ENCODE measurements around the gene GABRA5.

Gene GABRA5

GRCh38 chr15:26899658-26900057 is 32.8 kb downstream of the GABRA5 start:
- no peaks in the 10 kb centered on the region for H3K27me3 ChIP-seq (ENCODE audit: low read depth)
- in situ Hi-C loops (cut with MboI; ENCODE audit: low sequenced_read_pairs): loop anchor here (25.0 kb wide), 1 partner anchor 463 kb away; no protein-coding TSS in a partner anchor
- H3K4me3 ChIP-seq: no peak overlapping the region
- no peak for DNase-seq (ENCODE audit: low spot score in 2 of 2)
- no peaks in the 10 kb centered on the region for H3K4me1 ChIP-seq
- no peaks in the 10 kb centered on the region for H3K36me3 ChIP-seq (replicated peaks)
- H3K9me3 ChIP-seq: no peaks in the 10 kb centered on the region; the same call in 1 of the 2 replicates

GRCh38 chr15:26901041-26901440 is 34.2 kb downstream of the GABRA5 start:
- H3K4me3 ChIP-seq: no peak overlapping the region
- in situ Hi-C loops (cut with MboI; ENCODE audit: low sequenced_read_pairs): no loop called here
- H3K4me1 ChIP-seq: no peaks in the 10 kb centered on the region
- H3K27me3 ChIP-seq (ENCODE audit: low read depth): no peaks in the 10 kb centered on the region
- no peaks in the 10 kb centered on the region for H3K36me3 ChIP-seq (replicated peaks)
- no peaks in the 10 kb centered on the region; the same call in 1 of the 2 replicates for H3K9me3 ChIP-seq
- DNase-seq (ENCODE audit: low spot score in 2 of 2): no peak

- no peaks in the 10 kb centered on the region for H3K36me3 ChIP-seq (replicated peaks)
- H3K27me3 ChIP-seq (ENCODE audit: low read depth): no peaks in the 10 kb centered on the region
- in situ Hi-C loops (cut with MboI; ENCODE audit: low sequenced_read_pairs): no loop called here
- H3K4me3 ChIP-seq: no peak overlapping the region
- H3K9me3 ChIP-seq: no peaks in the 10 kb centered on the region
- DNase-seq (ENCODE audit: low spot score in 2 of 2): no peak
- H3K4me1 ChIP-seq: no peaks in the 10 kb centered on the region
Observed at GRCh38 chr15:26910715-26911114, 43.9 kb downstream of the GABRA5 start.

- no peak for DNase-seq (ENCODE audit: low spot score in 2 of 2)
- no peaks in the 10 kb centered on the region for H3K4me1 ChIP-seq
- no peaks in the 10 kb centered on the region for H3K27me3 ChIP-seq (ENCODE audit: low read depth)
- no peaks in the 10 kb centered on the region for H3K36me3 ChIP-seq (replicated peaks)
- in situ Hi-C loops (cut with MboI; ENCODE audit: low sequenced_read_pairs): no loop called here
- no peak overlapping the region for H3K4me3 ChIP-seq
- H3K9me3 ChIP-seq: no peaks in the 10 kb centered on the region
Observed at GRCh38 chr15:26921433-26921832, 54.6 kb downstream of the GABRA5 start.

GRCh38 chr15:26926081-26926480 is 59.2 kb downstream of the GABRA5 start:
- Histone ChIP-seq H3K27me3 (ENCODE audit: low read depth) (no peaks in the 10 kb centered on the region), H3K9me3 (no peaks in the 10 kb centered on the region), H3K36me3 (replicated peaks) (no peaks in the 10 kb centered on the region), H3K4me3 (no peak overlapping the region), H3K4me1 (no peaks in the 10 kb centered on the region)
- in situ Hi-C loops (cut with MboI; ENCODE audit: low sequenced_read_pairs): no loop called here
- no peak for DNase-seq (ENCODE audit: low spot score in 2 of 2)

GRCh38 chr15:26928051-26928450 is 61.2 kb downstream of the GABRA5 start:
- Histone ChIP-seq H3K27me3 (ENCODE audit: low read depth) (no peaks in the 10 kb centered on the region), H3K36me3 (replicated peaks) (no peaks in the 10 kb centered on the region), H3K4me3 (no peak overlapping the region), H3K9me3 (no peaks in the 10 kb centered on the region), H3K4me1 (no peaks in the 10 kb centered on the region)
- in situ Hi-C loops (cut with MboI; ENCODE audit: low sequenced_read_pairs): no loop called here
- no peak for DNase-seq (ENCODE audit: low spot score in 2 of 2)

GRCh38 chr15:26929588-26929987 is 62.7 kb downstream of the GABRA5 start:
- H3K9me3 ChIP-seq: no peaks in the 10 kb centered on the region
- no peak for DNase-seq (ENCODE audit: low spot score in 2 of 2)
- in situ Hi-C loops (cut with MboI; ENCODE audit: low sequenced_read_pairs): no loop called here

GRCh38 chr15:26934848-26935247 is 68.0 kb downstream of the GABRA5 start:
- Histone ChIP-seq H3K4me3 (no peak overlapping the region), H3K9me3 (no peaks in the 10 kb centered on the region), H3K36me3 (replicated peaks) (no peaks in the 10 kb centered on the region), H3K27me3 (ENCODE audit: low read depth) (no peaks in the 10 kb centered on the region), H3K4me1 (no peaks in the 10 kb centered on the region)
- no peak for DNase-seq (ENCODE audit: low spot score in 2 of 2)
- in situ Hi-C loops (cut with MboI; ENCODE audit: low sequenced_read_pairs): no loop called here

More at GRCh38 chr15:26929588-26929987, 62.7 kb downstream of the GABRA5 start:
- Histone ChIP-seq H3K36me3 (replicated peaks) (no peaks in the 10 kb centered on the region), H3K4me1 (no peaks in the 10 kb centered on the region), H3K4me3 (no peak overlapping the region), H3K27me3 (ENCODE audit: low read depth) (no peaks in the 10 kb centered on the region)

GRCh38 chr15:26935322-26935721 is 68.5 kb downstream of the GABRA5 start:
- Histone ChIP-seq H3K4me1 (no peaks in the 10 kb centered on the region), H3K36me3 (replicated peaks) (no peaks in the 10 kb centered on the region), H3K27me3 (ENCODE audit: low read depth) (no peaks in the 10 kb centered on the region), H3K9me3 (no peaks in the 10 kb centered on the region), H3K4me3 (no peak overlapping the region)
- in situ Hi-C loops (cut with MboI; ENCODE audit: low sequenced_read_pairs): no loop called here
- no peak for DNase-seq (ENCODE audit: low spot score in 2 of 2)

GRCh38 chr15:26936502-26936901 is 69.6 kb downstream of the GABRA5 start:
- no peaks in the 10 kb centered on the region for H3K9me3 ChIP-seq
- DNase-seq (ENCODE audit: low spot score in 2 of 2): no peak
- H3K27me3 ChIP-seq (ENCODE audit: low read depth): no peaks in the 10 kb centered on the region
- no peaks in the 10 kb centered on the region for H3K36me3 ChIP-seq (replicated peaks)
- H3K4me3 ChIP-seq: no peak overlapping the region
- H3K4me1 ChIP-seq: no peaks in the 10 kb centered on the region
- in situ Hi-C loops (cut with MboI; ENCODE audit: low sequenced_read_pairs): no loop called here

GRCh38 chr15:26937134-26937533 is 70.3 kb downstream of the GABRA5 start:
- Histone ChIP-seq H3K4me3 (no peak overlapping the region), H3K9me3 (no peaks in the 10 kb centered on the region), H3K4me1 (no peaks in the 10 kb centered on the region), H3K36me3 (replicated peaks) (no peaks in the 10 kb centered on the region), H3K27me3 (ENCODE audit: low read depth) (no peaks in the 10 kb centered on the region)
- no peak for DNase-seq (ENCODE audit: low spot score in 2 of 2)
- in situ Hi-C loops (cut with MboI; ENCODE audit: low sequenced_read_pairs): no loop called here

- Histone ChIP-seq H3K4me1 (no peaks in the 10 kb centered on the region), H3K36me3 (replicated peaks) (no peaks in the 10 kb centered on the region), H3K27me3 (ENCODE audit: low read depth) (no peaks in the 10 kb centered on the region), H3K4me3 (no peak overlapping the region), H3K9me3 (no peaks in the 10 kb centered on the region)
- no peak for DNase-seq (ENCODE audit: low spot score in 2 of 2)
- in situ Hi-C loops (cut with MboI; ENCODE audit: low sequenced_read_pairs): no loop called here
Observed at GRCh38 chr15:26939398-26939797, 72.5 kb downstream of the GABRA5 start.

GRCh38 chr15:26941489-26941888 is 74.6 kb downstream of the GABRA5 start:
- no peak for DNase-seq (ENCODE audit: low spot score in 2 of 2)
- Histone ChIP-seq H3K4me3 (no peak overlapping the region), H3K27me3 (ENCODE audit: low read depth) (no peaks in the 10 kb centered on the region), H3K36me3 (replicated peaks) (no peaks in the 10 kb centered on the region), H3K4me1 (no peaks in the 10 kb centered on the region), H3K9me3 (no peaks in the 10 kb centered on the region)
- in situ Hi-C loops (cut with MboI; ENCODE audit: low sequenced_read_pairs): no loop called here

- no peak overlapping the region for H3K4me3 ChIP-seq
- no peaks in the 10 kb centered on the region for H3K4me1 ChIP-seq
- H3K9me3 ChIP-seq: no peaks in the 10 kb centered on the region
- in situ Hi-C loops (cut with MboI; ENCODE audit: low sequenced_read_pairs): no loop called here
- DNase-seq (ENCODE audit: low spot score in 2 of 2): no peak
- H3K36me3 ChIP-seq (replicated peaks): no peaks in the 10 kb centered on the region
- H3K27me3 ChIP-seq (ENCODE audit: low read depth): no peaks in the 10 kb centered on the region
Observed at GRCh38 chr15:26943866-26944265, 77.0 kb downstream of the GABRA5 start.

- Histone ChIP-seq H3K4me3 (no peak overlapping the region), H3K4me1 (no peaks in the 10 kb centered on the region), H3K9me3 (no peaks in the 10 kb centered on the region), H3K27me3 (ENCODE audit: low read depth) (no peaks in the 10 kb centered on the region), H3K36me3 (replicated peaks) (no peaks in the 10 kb centered on the region)
- in situ Hi-C loops (cut with MboI; ENCODE audit: low sequenced_read_pairs): no loop called here
- DNase-seq (ENCODE audit: low spot score in 2 of 2): no peak
Observed at GRCh38 chr15:26945046-26945445, 78.2 kb downstream of the GABRA5 start.

Data from HAP-1 (cell line).